GM12875 (cell line): Measurements from ENCODE around the gene RETSAT.

Experiments used
- H3K4me3 ChIP-seq: one replicate; pipeline ENCODE4 v1.5.1; 2011; ENCODE audit warnings: low read depth, low read length, control low read depth
- CTCF ChIP-seq: IDR thresholded peaks from 2 replicates; pipeline ENCODE4 v1.5.1; 2011; ENCODE audit warnings: low read depth, mild to moderate bottlenecking, control low read depth, inconsistent platforms, low read length, moderate library complexity, borderline replicate concordance; ENCODE audit not compliant: insufficient read depth

RETSAT gene

GRCh38 chr2:85354286-85355072 lies at the start of gene RETSAT, which contains the start of gene ELMOD3:
TSS of gene RETSAT (minus strand) at chr2:85354528. CDS start at chr2:85354507, 21 bp downstream.
TSS of gene ELMOD3 (plus strand) at chr2:85354769. CDS start at chr2:85357199, 2,430 bp downstream.
- peak within 1 kb of the TSS; percentile 68 for H3K4me3 ChIP-seq
- TF ChIP-seq CTCF = no peak

- TF ChIP-seq CTCF = no peak
- no peak overlapping the region for H3K4me3 ChIP-seq
These were observed 47.5 kb upstream of the RETSAT start for GRCh38 chr2:85401844-85402243.

GRCh38 chr2:85401464-85401805 lies 47.1 kb upstream of the RETSAT start:
- TF ChIP-seq CTCF = no peak
- no peak overlapping the region for H3K4me3 ChIP-seq

- TF ChIP-seq CTCF = no peak
- no peak overlapping the region for H3K4me3 ChIP-seq
These were observed 46.5 kb upstream of the RETSAT start for GRCh38 chr2:85400541-85401463.

- no peak for TF ChIP-seq CTCF
- H3K4me3 ChIP-seq = no peak overlapping the region
These were observed 45.7 kb upstream of the RETSAT start for GRCh38 chr2:85400023-85400422.

GRCh38 chr2:85399183-85399455 lies 44.8 kb upstream of the RETSAT start:
- no peak overlapping the region for H3K4me3 ChIP-seq
- TF ChIP-seq CTCF = no peak
